Breast epithelium (tissue), 3 donors: ENCODE measurements around the gene SPEM2.

Experiments used
- POLR2A ChIP-seq: fragments of 450-650 bp; IDR thresholded peaks from one replicate; pipeline ENCODE4 v1.6.1; 2016; ENCODE audit warnings: antibody characterized with exemption, mild to moderate bottlenecking, moderate library complexity
- TF ChIP-seq, protein P1 (sequence below), 3 donors: fragments of 450-650 bp; IDR thresholded peaks; one replicate each; pipeline ENCODE4 v1.5.1; 2016 to 2017; ENCODE audit warnings: antibody characterized with exemption in 3 of 3, mild to moderate bottlenecking in 3 of 3, moderate library complexity in 3 of 3

DNA sequence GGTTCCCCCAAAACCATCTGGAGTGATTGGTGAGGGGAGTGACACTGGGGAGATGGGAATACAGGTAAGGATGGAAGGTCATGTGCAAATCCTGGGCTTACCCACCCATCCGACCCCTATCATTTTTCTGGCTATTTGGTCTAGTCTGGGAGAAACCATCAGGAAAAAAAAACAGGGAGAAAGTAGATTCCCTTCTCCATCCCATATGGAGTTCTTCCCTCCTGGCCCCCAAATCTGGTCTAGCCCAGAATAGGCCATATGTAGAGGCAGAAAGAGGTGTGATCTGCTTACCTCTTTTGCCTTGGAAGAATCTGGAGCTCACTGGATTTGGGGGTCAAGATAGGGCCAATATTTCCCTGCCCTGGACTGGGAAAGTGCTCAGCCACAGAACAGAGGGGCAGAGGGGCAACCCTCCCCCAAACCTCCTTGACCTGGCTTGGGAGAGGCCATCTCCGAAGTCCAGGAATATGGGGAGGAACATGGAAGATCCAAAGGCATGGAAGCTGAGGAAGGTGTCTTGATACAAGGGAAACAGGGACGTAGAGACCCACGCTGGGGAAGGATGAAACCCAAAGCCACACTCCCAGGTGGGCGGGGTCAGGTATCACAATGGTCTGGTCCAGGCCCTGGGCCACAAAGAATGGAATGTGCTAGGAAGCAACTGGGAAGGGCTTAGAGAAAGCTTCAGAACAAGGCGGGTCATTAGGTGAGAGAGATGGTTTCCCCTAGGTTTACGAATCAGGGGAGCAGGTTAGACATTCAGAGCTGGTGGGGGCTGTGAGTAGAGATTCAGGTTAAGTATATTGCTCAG lies 35.6 kb downstream of the SPEM2 start:
- no peak for TF ChIP-seq POLR2A
- TF ChIP-seq, protein P1, sequence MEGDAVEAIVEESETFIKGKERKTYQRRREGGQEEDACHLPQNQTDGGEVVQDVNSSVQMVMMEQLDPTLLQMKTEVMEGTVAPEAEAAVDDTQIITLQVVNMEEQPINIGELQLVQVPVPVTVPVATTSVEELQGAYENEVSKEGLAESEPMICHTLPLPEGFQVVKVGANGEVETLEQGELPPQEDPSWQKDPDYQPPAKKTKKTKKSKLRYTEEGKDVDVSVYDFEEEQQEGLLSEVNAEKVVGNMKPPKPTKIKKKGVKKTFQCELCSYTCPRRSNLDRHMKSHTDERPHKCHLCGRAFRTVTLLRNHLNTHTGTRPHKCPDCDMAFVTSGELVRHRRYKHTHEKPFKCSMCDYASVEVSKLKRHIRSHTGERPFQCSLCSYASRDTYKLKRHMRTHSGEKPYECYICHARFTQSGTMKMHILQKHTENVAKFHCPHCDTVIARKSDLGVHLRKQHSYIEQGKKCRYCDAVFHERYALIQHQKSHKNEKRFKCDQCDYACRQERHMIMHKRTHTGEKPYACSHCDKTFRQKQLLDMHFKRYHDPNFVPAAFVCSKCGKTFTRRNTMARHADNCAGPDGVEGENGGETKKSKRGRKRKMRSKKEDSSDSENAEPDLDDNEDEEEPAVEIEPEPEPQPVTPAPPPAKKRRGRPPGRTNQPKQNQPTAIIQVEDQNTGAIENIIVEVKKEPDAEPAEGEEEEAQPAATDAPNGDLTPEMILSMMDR (IDR thresholded peaks at IDR 0.05) = no peak
